ENCODE results near the gene MRC1.

The MRC1 gene

DNA sequence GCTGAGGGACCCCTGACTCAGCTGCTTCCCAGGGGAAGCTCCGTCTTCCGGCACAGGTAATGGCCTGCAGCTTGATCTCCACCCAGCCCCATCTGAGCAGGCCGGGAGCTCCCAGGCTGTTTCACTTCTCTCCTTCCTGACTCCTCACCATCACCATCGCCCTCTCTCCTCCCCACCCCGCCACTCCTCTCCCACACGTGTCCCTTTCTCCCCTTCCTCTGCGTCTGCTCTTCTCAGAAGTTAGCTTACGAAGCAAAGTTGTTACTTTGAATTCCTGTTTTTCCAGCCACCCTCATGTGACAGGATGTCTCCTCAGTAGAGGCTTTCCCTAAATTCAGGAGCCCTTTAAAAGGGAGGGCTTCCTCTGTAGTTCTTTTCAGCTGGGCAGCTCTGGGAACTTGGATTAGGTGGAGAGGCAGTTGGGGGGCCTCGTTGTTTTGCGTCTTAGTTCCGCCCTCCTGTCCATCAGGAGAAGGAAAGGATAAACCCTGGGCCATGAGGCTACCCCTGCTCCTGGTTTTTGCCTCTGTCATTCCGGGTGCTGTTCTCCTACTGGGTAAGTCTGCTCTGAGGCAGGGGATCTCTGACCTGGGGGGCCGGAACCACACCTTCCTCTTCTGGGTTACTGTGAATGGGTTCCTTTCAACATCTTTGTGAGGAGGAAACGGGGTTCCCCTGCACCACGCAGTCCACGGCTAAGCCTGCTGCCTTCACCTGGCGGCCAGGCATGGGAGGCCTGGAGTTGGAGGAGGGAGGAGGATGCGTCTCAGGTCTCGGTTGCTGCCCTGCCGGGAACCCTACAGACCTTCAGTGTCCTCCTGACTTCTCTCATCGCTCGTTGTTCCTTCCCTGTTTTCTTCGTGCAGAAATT, at the start of gene MRC1:
TSS of gene MRC1 (plus strand) at position 378 of the 871 bp plus-strand sequence. CDS start at position 496, 118 bp downstream.
- in situ Hi-C loops (cut with MboI; ENCODE audit: low pct_unique_long_range_greater_than_20kb, low sequenced_read_pairs) = no loop called here
- DNase-seq = no peak

DNA sequence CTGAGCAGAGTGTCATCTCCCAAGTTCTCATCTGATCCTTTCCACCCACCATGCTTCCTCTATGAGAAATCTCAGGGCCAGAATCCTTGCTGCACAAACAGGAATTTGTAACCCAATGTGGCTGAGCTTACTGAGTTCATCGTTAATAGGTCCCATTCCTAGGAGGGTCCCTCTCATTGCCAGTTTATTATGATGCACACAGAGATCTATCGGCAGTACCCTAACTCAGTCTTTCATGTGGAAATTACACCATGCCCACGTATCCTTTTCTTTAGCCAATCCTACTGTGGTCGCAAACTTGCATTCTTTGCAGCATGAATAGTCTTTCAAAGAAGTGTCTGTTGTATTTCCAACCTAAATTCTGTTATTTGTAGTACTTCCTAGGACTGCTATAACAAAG, 45.0 kb upstream of the MRC1 start:
- DNase-seq = no peak
- in situ Hi-C loops (cut with MboI; ENCODE audit: low pct_unique_long_range_greater_than_20kb, low sequenced_read_pairs) = no loop called here

DNA sequence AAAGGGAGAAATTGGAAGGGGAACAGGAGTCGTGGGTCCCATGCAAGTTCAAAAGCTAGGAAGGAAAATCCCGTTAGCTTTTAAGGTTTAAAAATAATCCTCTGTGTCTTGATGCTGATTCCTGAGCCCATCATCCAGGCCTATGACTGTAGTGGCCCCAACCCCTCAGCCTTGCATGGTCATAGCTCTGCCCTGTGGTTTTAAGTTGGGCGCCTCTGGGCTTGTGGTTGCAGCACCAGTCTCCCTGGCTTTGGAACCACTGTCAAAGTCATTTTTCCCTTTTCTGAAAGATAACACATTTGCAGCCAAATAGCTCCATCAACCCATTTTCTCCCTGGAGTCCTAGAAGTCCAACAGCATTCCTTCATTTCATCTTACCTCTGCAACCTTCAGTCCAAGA, 43.5 kb upstream of the MRC1 start:
- no peak for DNase-seq

GRCh38 chr10:17766731-17767130, 42.4 kb upstream of the MRC1 start:
- DNase-seq = no peak
- in situ Hi-C loops (cut with MboI; ENCODE audit: low pct_unique_long_range_greater_than_20kb, low sequenced_read_pairs) = no loop called here

More for the DNA sequence above, 43.5 kb upstream of the MRC1 start:
- in situ Hi-C loops (cut with MboI; ENCODE audit: low pct_unique_long_range_greater_than_20kb, low sequenced_read_pairs) = no loop called here

DNA sequence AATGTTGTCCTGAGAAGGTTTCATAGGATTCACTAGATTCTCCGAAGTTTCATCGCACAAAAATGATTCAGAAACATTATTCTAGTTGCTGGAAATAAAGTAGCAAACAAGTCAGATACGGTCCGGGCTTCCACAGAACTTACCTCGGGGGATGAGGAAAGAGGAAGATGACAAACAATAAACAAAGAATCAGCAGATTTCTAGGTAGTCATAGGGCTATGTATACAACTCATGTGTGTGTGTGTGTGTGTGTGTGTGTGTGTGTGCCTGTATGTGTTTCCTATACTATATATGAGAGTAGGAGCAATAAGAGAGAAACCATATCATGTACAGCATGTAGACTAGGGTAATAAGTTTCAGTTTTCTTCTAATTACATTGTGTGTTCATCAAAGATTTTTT, 40.7 kb upstream of the MRC1 start:
- DNase-seq = no peak
- in situ Hi-C loops (cut with MboI; ENCODE audit: low pct_unique_long_range_greater_than_20kb, low sequenced_read_pairs) = no loop called here

DNA sequence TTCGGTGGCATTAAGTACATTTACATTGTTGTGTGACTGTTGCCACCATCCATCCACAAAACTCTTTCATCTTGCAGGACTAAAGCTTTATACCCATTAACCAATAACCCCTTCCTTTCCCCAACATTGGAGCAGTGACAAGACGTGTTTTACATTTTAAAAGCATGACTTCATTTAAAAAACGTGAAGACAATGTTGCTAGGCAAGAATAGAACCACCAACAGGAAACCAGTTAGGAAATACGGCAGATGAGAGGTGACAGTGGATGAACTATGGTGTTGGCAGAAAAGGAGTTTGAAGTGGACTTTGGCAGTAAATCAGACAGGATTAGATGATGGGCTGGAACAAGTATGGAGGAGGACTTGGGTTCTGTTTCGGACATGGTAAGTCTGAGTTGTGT, 40.2 kb upstream of the MRC1 start:
- in situ Hi-C loops (cut with MboI; ENCODE audit: low pct_unique_long_range_greater_than_20kb, low sequenced_read_pairs) = no loop called here
- no peak for DNase-seq

DNA sequence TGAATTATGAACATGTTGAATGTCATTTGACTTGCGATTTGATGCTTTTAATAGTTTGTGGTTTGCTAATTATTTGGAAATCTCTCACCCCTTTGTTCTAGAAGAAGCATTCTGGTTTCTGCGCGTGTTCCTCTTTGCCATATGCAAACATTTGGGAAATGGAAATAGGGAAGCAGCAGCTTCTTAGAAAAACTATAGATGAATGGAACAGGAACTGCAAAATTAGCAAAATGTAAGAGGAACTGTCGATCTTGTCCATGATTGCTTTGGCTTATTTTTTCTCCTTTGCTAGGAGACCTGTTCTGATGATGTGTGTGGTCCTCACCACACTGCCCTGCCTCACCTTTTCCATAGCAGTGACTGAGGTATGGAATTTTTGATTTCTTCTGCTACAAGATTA, 38.1 kb upstream of the MRC1 start:
- DNase-seq = peak; percentile 69
- in situ Hi-C loops (cut with MboI; ENCODE audit: low pct_unique_long_range_greater_than_20kb, low sequenced_read_pairs) = no loop called here

DNA sequence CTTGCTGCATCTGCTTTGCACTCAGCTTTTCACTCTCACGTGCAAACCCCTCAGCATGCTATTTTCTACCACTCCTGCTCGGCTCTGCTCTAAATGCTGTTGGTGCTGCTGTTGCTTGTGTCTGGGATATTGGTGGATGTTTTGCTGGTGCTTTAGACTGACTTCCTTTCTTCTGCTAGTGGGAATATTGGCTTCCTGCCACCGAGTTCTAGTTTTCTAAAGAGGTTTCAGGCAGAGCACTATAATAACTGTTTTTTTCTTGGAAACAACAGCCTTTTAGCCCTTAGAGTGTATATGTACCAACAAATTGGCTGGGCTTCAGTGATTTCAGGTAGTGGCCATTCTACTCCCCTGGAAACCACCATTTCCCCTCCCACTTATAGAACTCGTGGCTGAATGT, 29.4 kb upstream of the MRC1 start:
- DNase-seq = no peak
- in situ Hi-C loops (cut with MboI; ENCODE audit: low pct_unique_long_range_greater_than_20kb, low sequenced_read_pairs) = no loop called here

DNA sequence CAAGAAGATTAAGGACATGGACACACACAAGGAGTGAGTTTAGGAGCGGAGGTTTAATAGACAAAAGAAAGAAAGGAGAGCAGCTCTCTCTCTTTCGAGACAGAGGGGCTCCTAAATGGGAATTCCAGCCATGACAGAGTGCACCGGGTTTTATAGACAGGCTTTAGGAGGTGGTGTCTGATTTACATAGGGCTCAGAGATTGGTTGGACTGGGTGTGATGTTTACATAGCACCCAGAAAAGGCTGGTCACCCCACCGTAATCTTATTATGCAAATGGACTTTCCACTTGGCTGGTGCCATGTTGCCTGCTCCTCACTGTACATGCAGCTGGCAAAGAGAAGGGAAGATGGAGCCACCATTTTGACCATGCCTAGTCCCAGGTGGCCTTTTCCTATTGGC, 28.4 kb upstream of the MRC1 start:
- in situ Hi-C loops (cut with MboI; ENCODE audit: low pct_unique_long_range_greater_than_20kb, low sequenced_read_pairs) = no loop called here

GRCh38 chr10:17781856-17782255, 27.3 kb upstream of the MRC1 start:
- no peak for DNase-seq

More for the DNA sequence above, 28.4 kb upstream of the MRC1 start:
- no peak for DNase-seq

GRCh38 chr10:17782921-17783665, 26.1 kb upstream of the MRC1 start:
- no peak for DNase-seq
- in situ Hi-C loops (cut with MboI; ENCODE audit: low pct_unique_long_range_greater_than_20kb, low sequenced_read_pairs) = no loop called here

More at GRCh38 chr10:17781856-17782255, 27.3 kb upstream of the MRC1 start:
- in situ Hi-C loops (cut with MboI; ENCODE audit: low pct_unique_long_range_greater_than_20kb, low sequenced_read_pairs) = no loop called here

GRCh38 chr10:17783751-17784150, 25.4 kb upstream of the MRC1 start:
- peak; percentile 40 for DNase-seq
- in situ Hi-C loops (cut with MboI; ENCODE audit: low pct_unique_long_range_greater_than_20kb, low sequenced_read_pairs) = no loop called here

DNA sequence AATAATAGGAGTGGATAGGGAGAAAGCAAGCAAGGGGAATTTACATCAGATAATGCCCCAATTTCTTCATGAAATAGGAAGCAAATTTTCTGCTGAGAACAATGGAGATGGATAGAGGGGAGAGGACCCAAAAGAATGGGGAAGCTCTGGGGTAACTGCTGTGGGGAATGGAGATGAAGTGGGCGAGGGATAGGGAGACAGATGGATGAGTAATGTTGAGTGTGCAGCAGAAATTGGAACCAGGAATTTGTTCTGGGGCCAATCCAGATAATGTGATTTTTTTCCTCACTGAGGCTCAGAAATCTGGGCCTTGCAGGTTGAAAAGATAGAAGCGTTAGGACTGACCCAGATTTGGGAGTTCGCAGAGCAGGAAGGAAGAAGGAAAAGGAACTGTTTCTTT, 24.5 kb upstream of the MRC1 start:
- DNase-seq = no peak
- in situ Hi-C loops (cut with MboI; ENCODE audit: low pct_unique_long_range_greater_than_20kb, low sequenced_read_pairs) = no loop called here

DNA sequence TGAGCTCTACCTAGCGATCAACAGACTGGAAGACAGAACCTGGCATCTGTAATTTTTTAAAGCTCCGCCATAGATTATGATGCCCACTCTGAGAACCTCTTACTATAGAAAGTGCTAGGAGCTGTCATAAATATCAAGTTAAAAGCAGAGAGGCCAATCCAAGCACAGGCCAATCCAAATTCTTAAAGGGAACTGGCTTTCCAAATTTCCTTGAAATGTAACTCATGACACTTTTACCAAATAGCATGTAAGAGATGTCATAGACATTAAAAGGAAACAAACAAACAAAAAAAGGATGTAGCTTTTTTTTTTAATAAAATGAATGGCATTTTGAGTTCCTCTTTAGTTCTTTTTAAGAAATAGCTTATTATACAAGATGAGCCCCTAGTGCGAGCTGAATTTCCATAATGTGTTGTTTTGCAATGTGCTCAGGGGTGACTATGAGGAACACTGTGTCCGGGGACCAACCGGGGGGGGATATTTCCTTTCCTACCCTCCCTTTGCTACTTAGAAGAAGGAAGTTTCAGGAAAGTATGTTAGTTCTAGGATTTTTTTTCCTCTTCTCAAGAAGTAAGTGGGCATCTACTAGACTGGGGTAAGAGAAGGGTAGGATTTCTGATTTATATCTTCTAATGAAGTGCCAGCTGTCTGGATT, 23.7 kb upstream of the MRC1 start:
- peak; percentile 43 for DNase-seq
- in situ Hi-C loops (cut with MboI; ENCODE audit: low pct_unique_long_range_greater_than_20kb, low sequenced_read_pairs) = no loop called here

- no peak for DNase-seq
- in situ Hi-C loops (cut with MboI; ENCODE audit: low pct_unique_long_range_greater_than_20kb, low sequenced_read_pairs) = no loop called here
Measured at GRCh38 chr10:17787087-17787961, 21.8 kb upstream of the MRC1 start.

- in situ Hi-C loops (cut with MboI; ENCODE audit: low pct_unique_long_range_greater_than_20kb, low sequenced_read_pairs) = no loop called here
Measured at GRCh38 chr10:17788646-17789045, 20.5 kb upstream of the MRC1 start.

GRCh38 chr10:17789396-17789795, 19.8 kb upstream of the MRC1 start:
- in situ Hi-C loops (cut with MboI; ENCODE audit: low pct_unique_long_range_greater_than_20kb, low sequenced_read_pairs) = no loop called here
- DNase-seq = no peak

More at GRCh38 chr10:17788646-17789045, 20.5 kb upstream of the MRC1 start:
- DNase-seq = no peak

DNA sequence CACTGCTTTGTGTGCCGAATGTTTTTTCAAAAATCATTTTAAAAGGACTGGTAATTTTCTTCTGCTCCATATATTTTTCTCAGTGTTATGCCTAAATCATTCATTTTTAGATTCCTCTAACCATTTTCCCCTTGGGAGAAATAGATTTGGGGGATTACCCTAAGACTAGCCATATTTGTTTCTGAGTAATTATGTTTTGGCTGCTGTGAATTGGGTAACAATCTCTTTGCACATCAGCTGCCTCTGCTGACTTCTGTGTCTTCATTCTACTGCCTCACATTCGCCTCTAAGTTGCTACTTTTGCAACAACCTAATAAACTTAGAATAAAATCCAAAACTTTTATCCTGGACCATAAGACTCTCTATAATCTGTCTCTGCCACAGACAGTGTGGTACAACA, 18.5 kb upstream of the MRC1 start:
- DNase-seq = no peak
- in situ Hi-C loops (cut with MboI; ENCODE audit: low pct_unique_long_range_greater_than_20kb, low sequenced_read_pairs) = no loop called here

DNA sequence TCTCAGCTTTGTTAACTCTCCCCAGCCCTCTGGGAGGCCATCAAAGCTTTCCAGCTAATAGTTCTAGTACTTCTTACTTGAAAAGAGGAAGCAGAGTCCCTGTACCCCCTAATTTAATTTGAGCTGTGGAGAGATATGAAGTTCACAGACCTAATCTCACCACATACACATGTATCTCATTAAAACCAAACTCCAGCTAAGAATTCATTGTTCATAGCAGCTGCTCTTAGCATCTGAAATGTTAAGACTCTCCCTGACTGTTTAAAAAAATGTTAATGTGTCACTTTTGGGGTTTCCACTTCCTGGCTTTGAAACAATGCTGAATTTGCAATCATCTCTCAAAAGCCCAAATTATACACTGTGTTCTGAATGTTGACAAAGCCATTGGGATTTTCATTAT, 16.2 kb upstream of the MRC1 start:
- in situ Hi-C loops (cut with MboI; ENCODE audit: low pct_unique_long_range_greater_than_20kb, low sequenced_read_pairs) = no loop called here
- DNase-seq = no peak

Data from KBM-7 (cell line).